ENCODE data around the gene LRMDA.
"Not testable (repeated sequence)": the region's sequence is repeated elsewhere in the genome, so short reads cannot be mapped to it uniquely, and the experiment has no call there.

The LRMDA gene

DNA sequence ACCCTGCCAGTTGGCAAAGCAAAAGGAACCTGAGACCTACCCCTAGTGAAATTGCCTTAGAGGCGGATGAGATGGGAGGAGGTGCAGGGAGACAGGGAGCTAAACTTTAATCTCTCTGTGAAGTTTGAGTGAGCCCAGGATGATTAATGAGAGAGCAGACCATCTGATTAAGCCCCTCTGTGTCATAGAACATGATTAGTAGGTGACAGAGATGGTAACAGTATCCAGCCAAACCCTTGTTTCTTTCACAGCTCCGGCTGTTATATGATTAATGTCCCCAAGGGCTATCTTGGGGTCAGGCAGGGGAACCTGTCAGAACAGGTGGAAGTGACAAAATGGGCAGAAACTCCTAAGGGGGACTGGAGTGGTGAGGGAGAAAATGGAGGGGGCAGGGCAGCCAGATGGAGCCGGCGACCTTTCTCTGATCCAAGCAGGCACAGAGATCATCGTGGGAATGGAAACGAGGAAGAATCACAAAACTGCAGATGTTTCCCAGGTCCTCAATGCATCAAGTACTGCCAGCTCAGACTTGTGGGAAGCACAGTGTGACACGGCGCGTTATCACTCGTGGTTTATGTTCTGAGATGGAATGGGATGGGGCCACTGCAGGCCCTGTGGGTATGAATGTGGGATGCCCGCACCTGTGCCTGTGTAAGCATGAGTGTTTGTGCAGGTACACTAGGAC lies 684.2 kb downstream of the LRMDA start:
- no peak overlapping the region for H3K4me3 ChIP-seq (ENCODE audit: low read depth, low read length)
- DNase-seq (ENCODE audit: low read depth), result no peak

DNA sequence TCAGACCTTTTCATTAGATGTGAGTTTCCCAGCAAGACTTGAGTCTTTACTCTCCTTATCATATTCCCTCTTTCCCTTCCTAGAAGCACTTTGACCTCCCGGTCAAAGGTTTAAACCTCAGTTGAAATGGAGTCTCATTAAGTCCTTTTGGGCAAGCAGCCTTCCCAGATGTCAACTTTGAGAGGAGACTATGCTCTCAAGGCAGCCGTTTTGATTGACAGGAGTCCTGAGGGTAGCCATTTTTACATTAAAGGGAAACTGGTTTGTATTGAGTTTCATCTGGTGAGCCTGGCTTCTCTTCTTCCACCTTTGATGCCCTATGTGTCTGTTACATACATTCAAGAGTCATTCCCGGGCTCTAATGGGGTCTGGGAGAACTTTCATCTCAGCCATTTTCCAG lies 685.1 kb downstream of the LRMDA start:
- no peak overlapping the region for H3K4me3 ChIP-seq (ENCODE audit: low read depth, low read length)
- DNase-seq (ENCODE audit: low read depth), result no peak

DNA sequence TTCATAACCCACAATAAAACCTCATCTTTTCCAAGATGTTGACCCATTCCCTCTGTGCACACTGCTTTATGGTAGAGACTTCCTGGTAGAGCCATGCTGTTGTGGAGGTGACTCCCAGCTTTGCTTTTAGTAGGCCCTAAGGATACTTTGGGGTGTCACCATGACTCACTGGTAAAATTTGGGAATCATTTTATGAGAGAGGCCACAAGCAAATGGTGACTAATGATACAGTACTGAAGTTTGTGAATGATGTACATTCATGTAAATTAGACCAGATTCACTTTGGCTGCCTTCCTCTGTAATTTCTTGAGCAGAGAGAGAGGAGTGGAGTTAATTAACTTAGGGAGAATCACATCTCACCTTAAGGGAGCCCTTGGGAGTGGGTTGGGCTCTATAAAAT lies 686.5 kb downstream of the LRMDA start:
- no peak overlapping the region for H3K4me3 ChIP-seq (ENCODE audit: low read depth, low read length)
- DNase-seq (ENCODE audit: low read depth), result peak; percentile 32

DNA sequence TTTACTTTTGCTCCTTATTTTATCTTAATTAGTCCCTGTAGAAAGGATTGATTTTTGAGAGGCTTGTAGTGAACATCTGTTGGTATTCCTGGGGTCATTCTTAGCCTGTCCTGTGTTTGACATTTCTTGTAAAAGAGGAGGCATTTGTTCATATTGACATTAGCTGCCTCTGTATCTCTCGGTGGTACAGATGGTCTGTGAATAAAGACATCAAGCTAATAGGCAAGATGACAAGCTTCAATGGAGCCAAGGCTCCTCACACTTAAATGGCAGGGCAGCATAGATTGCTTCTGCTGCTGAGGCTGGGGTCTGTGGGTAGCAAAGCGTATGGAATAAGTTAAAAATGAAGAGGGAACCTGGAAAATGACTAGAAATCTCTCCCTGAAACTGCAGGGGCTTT lies 687.6 kb downstream of the LRMDA start:
- H3K4me3 ChIP-seq (ENCODE audit: low read depth, low read length), result no peak overlapping the region
- DNase-seq (ENCODE audit: low read depth), result no peak

DNA sequence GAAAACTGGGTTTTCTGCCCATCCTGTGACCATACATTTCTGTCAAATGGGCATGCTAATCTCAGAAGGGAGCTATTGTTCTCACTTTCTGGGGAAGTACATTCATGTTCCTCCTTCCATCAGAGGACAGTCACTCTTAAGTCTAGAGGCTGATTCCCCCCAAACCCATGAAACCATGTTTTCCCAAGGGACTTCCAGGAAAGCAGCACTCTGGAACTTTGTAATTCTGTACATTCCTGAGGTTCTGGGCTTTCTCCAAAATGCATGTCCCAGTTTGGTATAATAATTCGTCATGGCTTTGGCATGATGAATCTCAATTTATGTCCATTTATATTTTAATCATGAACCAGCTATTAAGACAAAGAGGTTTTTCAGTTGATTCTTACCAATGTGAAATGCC lies 688.1 kb downstream of the LRMDA start:
- peak; percentile 48 for DNase-seq (ENCODE audit: low read depth)
- no peak overlapping the region for H3K4me3 ChIP-seq (ENCODE audit: low read depth, low read length)

DNA sequence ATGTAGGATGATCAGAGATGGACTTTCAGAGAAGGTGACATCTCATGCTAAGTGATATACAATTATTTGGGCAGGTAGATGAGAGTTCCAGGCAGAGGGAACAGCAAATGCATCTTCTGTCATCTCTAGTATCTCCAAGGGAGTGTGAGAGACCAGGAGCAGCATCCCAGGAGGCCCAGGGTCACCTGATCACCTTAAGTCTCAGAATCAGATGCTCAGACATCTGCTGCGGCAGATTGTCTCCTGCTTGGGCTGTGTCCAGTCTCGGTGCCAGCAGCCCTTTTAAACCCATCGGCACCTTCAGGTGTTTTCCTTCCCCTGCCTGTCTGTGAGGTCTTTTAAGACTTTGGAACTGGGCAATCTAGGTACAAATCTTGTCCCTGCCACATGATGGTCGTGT lies 690.6 kb downstream of the LRMDA start:
- H3K4me3 ChIP-seq (ENCODE audit: low read depth, low read length), result no peak overlapping the region
- no peak for DNase-seq (ENCODE audit: low read depth)

DNA sequence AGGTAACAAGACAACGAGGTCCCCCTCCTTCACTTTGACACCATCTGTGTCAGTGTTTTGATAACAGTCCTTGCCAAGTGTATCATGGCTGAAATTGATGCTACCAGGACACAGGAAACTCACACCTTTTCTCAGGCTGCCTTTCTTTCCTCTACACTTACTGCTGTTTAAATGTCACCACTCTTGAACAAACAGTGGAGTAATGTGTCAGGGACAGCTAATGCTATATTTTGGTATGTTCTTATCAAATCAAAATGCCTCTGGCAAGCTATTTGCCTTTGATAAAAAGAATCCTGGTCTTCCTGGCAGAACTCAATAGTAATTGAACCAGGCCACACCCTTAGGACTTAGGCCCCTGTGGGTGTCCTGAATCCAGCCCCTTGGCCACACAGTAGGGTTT lies 692.9 kb downstream of the LRMDA start:
- no peak for DNase-seq (ENCODE audit: low read depth)
- no peak overlapping the region for H3K4me3 ChIP-seq (ENCODE audit: low read depth, low read length)

DNA sequence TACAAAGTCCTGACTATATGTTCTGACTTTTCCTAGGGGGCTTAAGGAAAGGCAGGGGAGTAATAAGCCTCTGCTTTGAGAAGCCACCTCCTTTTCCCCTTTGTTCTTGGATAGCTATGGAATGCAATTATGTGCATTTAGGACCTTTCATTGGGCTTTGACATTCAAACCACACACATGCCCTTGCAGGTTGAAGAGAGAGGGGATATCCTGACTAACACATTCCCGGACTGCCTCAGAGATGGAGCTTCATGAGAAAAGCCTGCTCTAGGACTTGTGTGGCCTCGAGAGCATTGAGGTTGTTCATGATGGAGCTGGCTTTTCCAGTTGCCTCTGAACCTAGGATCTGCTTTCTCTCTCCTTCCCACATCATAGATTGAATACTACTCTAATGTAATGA lies 694.5 kb downstream of the LRMDA start:
- H3K4me3 ChIP-seq (ENCODE audit: low read depth, low read length), result no peak overlapping the region
- DNase-seq (ENCODE audit: low read depth), result no peak

DNA sequence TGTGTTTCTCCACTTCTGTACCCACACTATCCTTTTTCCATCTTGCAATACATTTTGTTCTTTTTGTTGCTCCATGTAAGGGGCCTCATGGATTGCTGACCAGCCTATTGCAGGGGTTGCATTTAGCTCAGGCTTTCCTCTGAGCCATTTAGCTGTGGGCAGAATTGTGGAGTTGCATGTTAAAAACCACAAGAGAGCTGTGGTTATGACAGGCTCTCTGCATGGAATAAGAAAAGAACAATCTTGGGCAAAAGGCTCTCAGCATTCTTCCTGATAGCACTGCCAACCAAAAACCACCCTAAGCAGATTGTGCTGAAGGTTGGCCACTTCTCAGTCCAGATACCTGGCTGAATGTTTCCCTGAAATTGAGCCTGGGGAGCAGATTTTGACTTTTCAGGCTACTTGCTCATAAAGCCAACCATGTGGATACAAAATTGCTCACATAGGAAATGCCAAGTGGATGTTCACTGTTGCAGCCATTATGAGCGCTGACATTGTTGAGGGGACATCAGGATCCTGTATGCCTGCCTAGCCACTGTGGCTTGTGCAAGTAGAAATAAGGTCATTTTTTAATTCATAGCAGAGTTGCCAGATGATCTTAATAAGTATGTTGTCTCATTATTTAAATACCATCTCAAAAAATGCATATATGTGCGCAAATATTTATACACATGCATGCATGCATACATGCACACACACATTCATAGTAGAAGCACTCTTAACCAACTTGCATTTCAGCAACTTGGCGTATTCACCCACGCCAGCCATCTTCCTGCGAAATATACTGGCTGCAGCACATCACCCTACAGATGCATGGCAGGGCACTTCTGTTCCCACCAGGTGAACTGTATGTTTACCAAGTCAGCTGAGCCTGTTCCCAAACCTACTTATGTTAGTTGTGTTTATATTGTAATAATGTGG lies 695.4 kb downstream of the LRMDA start:
- no peak overlapping the region for H3K4me3 ChIP-seq (ENCODE audit: low read depth, low read length)
- DNase-seq (ENCODE audit: low read depth), result peak; percentile 32

DNA sequence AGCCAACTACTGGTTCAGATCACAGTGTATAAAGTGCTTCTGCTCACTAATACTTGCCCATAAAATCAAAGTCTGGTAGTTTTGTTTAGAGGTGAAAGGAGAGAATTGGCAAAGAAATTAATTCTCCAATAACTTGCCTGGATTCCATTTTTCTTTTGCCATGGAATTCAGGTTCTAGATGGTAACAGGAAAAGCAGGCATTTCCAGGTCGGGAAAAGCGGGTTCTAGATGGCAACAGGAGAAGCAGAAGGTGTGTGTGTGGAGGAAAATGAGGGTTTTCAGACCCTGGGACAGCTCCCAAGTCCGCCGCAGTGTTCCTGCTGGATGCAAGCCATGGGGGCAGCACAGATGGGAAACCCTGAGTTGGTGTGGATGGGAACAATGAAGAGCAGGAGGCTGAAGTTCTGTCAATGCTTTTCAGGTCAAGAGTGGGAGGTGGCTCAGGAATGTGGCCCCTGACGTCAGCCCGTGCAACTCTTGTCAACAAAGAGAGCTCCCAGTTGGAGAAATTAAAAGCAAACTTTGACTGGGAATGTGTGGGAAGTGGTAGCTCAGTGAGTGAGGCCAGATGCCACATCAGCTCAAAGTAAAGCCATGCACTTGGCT lies 696.7 kb downstream of the LRMDA start:
- DNase-seq (ENCODE audit: low read depth), result no peak
- no peak overlapping the region for H3K4me3 ChIP-seq (ENCODE audit: low read depth, low read length)

DNA sequence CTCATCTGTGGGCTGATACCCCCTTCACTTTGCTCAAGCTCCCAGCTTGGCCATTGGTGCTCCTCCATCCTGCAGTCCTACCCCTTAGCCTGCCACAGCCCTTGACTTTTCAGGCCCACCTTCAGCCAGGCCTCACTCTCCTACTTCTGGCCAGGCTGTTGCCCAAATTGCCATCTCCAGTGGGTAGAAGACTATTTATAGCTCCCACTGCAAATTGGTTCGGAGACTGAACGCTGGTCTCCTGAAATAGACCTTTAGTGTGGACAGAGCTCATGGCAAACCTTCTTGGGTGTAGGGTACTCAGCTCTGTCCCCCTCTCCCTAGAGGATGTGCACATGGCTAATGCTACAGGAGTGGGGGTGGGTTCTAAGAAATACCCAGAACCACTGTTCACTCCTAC lies 697.8 kb downstream of the LRMDA start:
- DNase-seq (ENCODE audit: low read depth), result no peak
- H3K4me3 ChIP-seq (ENCODE audit: low read depth, low read length), result no peak overlapping the region

DNA sequence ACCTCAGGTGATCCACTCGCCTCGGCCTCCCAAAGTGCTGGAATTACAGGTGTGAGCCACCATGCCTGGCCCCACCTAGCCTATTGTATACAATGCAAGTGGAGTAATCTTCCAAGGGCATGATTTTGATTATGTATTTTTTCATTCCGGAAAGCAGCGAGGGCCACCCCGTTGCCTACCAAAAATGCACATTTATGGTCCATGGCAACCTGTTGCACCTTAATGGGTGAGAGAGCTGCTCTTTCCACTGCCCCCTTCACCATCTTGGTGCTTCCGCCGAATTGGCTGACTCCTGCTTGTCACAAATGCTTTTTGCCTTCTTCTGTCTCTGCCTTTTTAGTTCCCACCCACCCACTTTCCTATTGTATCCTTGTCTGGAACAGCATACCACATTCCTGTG lies 699.5 kb downstream of the LRMDA start:
- DNase-seq (ENCODE audit: low read depth), result no peak
- H3K4me3 ChIP-seq (ENCODE audit: low read depth, low read length), result no peak overlapping the region

DNA sequence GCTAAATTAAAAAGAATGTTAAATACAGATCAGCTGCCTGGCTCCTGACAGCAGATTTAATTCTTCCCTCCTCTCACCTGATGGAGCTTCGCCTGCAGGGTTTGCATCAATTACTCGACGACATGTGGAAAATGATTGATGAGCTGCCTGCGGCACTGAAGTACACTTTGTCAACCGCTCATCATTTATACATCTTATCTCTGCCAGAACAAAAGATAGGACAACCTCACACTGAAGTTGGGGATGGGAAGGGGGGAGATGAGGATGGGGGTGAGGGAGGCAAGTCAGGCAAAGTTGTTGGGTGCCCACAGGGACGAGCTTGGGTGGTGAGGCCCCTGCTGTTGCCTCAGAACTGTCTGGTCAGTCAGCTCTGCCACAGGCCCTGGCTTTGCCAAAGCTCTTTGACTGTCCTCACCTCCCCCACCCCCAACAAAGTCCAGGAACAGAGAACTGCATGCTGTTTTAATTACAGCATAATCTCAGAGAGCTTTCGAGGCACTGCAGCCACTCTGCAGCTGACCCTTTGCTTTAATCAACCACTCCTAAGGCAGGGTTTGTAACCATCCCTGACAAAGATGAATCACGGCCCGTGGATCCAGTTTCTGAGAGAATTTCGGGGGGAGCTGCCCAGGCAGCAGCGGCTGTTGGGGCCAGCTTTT lies 702.3 kb downstream of the LRMDA start:
- H3K4me3 ChIP-seq (ENCODE audit: low read depth, low read length), result no peak overlapping the region

DNA sequence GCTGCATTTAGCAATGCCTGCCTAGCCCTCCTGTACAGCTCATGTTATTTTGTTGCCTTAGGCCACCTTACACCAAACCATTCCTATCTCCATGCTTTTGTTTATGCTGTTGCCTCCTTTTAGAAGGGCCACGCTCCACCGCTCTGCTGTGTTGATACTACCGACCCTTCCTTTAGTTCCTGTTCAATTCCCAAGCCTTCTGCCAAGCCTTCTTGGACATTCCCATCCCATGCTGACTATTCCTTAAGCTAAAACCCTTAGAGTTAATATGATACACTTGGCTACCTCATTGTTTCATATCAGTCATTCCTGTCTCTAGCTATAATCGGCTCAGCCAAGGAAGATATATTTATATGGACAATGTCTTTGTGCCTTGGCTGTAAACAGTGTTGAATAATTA lies 705.5 kb downstream of the LRMDA start:
- H3K4me3 ChIP-seq (ENCODE audit: low read depth, low read length), result no peak overlapping the region
- DNase-seq (ENCODE audit: low read depth), result no peak

More for the DNA sequence above, 702.3 kb downstream of the LRMDA start:
- no peak for DNase-seq (ENCODE audit: low read depth)

DNA sequence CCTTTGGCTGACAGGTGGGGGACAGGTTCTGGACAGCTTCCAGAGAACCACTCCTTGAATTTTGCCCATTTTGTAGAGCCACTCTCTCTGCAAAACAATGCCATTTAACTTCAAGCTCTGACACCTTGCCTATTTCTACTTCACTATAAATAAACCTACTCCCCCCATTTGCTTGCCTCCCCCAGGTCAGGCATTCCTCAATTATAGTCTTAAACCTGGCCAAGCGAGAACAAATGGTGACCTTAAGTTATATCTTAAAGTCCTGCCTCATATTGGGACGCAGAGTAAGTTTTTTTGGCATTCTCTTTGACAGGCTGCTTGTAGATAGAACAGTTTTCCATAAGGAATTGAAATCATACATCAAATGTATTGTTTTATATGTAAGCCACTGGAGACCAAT lies 706.9 kb downstream of the LRMDA start:
- no peak for DNase-seq (ENCODE audit: low read depth)
- H3K4me3 ChIP-seq (ENCODE audit: low read depth, low read length), result no peak overlapping the region

DNA sequence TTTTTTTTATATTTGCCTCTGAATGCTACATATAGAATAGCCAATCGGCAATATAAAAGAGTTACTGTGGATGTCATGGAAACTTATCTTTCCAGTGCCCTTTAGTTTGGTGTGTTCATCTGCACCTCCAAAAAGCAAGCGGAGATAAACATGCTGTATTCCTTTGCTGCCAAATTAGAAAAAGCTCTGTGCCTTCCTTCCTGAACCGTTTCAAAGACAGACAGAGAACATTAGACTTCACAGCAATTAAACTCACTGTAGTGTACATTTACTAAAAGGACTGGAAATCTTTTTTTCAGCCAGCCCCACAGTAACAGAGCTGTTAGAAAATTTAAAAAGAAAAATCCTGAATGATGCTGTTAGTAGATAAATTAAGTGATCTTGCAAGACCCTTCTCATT lies 707.5 kb downstream of the LRMDA start:
- DNase-seq (ENCODE audit: low read depth), result no peak
- no peak overlapping the region for H3K4me3 ChIP-seq (ENCODE audit: low read depth, low read length)

DNA sequence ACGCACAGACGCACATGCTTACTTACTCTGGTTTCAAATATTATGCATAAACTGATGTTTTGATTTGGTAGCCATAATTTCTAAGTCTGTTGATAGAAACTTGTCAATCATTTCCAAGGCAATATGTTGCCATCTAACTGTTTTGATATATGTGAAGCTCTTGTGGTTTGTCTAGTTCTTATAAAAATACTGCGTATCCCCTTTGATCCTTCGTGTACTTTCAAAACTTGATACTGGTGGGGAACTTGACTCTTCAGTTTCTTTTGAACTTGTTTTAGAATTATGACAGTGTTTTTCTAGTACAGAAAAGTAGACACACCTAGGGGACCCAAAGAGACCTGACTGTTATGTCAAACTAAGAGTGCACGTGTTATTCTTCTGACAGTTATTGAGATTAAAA lies 708.0 kb downstream of the LRMDA start:
- H3K4me3 ChIP-seq (ENCODE audit: low read depth, low read length), result no peak overlapping the region
- no peak for DNase-seq (ENCODE audit: low read depth)

DNA sequence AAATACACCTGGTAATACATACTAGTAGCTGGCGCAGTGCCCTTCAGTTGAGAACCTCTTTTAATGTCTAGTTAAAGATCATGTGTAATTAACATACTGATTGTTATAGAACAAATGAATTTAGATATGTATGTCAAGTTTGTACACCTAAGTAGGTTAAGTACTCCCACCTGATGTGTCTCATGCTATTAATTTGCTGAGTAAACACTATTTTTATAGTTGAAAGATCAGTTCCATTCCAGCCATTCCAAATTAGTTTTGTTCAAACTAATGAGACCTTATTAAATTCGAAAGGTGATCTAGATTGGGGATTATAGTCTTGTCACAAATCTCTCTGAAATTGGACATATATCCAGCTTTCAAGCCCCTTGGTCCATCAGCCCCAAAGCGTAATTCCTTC lies 710.0 kb downstream of the LRMDA start:
- H3K4me3 ChIP-seq (ENCODE audit: low read depth, low read length), result no peak overlapping the region
- DNase-seq (ENCODE audit: low read depth), result no peak

DNA sequence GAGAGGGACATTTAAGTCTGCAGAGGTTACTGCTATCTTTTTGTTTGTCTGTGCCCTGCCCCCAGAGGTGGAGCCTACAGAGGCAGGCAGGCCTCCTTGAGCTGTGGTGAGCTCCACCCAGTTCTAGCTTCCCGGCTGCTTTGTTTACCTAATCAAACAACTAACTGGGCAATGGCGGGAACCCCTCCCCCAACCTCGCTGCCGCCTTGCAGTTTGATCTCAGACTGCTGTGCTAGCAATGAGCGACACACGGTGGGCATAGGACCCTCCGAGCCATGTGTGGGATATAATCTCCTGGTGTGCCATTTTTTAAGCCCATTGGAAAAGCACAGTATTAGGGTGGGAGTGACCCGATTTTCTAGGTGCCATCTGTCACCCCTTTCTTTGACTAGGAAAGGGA lies 716.8 kb downstream of the LRMDA start:
- H3K4me3 ChIP-seq (ENCODE audit: low read depth, low read length); DNase-seq (ENCODE audit: low read depth): not testable (repeated sequence)

DNA sequence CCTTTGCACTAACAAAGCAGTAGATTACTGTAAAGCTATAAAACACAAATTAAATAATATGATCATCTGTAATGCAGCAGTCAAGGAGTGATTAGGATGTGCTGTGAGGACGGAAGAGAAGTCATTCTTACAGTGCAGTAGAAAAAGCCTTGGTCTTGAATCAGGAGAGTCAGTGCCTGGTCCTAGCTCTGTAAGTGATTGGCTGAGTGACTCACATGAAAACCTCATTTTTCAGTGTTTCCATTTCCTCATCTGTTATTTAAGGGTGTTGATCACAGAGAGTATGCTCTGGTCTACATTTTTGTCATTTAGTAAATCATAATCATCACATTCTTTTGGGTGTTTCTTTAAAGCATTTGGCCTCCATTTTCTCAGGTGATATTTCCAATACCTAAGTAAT lies 717.8 kb downstream of the LRMDA start:
- H3K4me3 ChIP-seq (ENCODE audit: low read depth, low read length), result no peak overlapping the region
- no peak for DNase-seq (ENCODE audit: low read depth)

Measured in skeletal muscle cell (primary cell).